ENCODE results near the gene ANKRD40. TPM values are rescaled to one million over a fixed set of nuclear protein-coding genes. Genes with fewer than 3 reads are reported as not detected.
A peak's percentile ranks its signal among the peaks of the same experiment; 100 is the strongest.

Gene ANKRD40
- total and polyA plus RNA-seq, 2 donors from 2014 or later = 15.8 to 37.6 TPM

GRCh38 chr17:50645748-50646682 is 61.7 kb downstream of the ANKRD40 start:
- Histone ChIP-seq H3K27ac (ENCODE audit: low read depth in 2 of 2, low read length in 2 of 2) (no peak overlapping the region), H3K4me1 (ENCODE audit: control insufficient read depth in 2 of 3, insufficient read depth in 2 of 3, low read depth in 1 of 3, low read length in 3 of 3) (peaks cover 0 to 8% (median 6%) of the 10 kb centered on the region in 3 donors), H3K4me3 (ENCODE audit: low read length in 3 of 3) (no peak overlapping the region), H3K9ac (ENCODE audit: low read length in 3 of 3) (no peak overlapping the region), H3K9me3 (ENCODE audit: control insufficient read depth in 2 of 3, insufficient read depth in 1 of 3, low read length in 3 of 3) (no peaks in the 10 kb centered on the region), H3K27me3 (ENCODE audit: control insufficient read depth, insufficient read depth, low read length) (no peaks in the 10 kb centered on the region), H3K36me3 (ENCODE audit: control insufficient read depth in 2 of 3, insufficient read depth in 3 of 3, low read length in 3 of 3) (no peaks in the 10 kb centered on the region)
- peak in 1 of 5 donors; percentile 19 for DNase-seq
- no peak for TF ChIP-seq CTCF (IDR thresholded peaks at IDR 0.05; ENCODE audit: borderline replicate concordance, extremely low read depth, insufficient read depth)
- FAIRE-seq = no peak
- intact Hi-C loops (cut with DNase I) = no loop called here

Other genes starting within 250 kb of the ANKRD40 start
- 0.22 TPM for gene CHAD, start 239.0 kb downstream of the ANKRD40 start, total RNA-seq
- 0.43 TPM for gene CHAD, start 239.0 kb downstream of the ANKRD40 start, polyA plus RNA-seq (ENCODE audit: insufficient read depth, low read depth, low replicate concordance)
- gene RSAD1, start 229.1 kb downstream of the ANKRD40 start, total RNA-seq = 38.9 TPM
- 39.9 TPM for gene RSAD1, start 229.1 kb downstream of the ANKRD40 start, polyA plus RNA-seq (ENCODE audit: insufficient read depth, low read depth, low replicate concordance)
- gene MYCBPAP, start 199.5 kb downstream of the ANKRD40 start, total RNA-seq = 0.72 TPM
- 2.9 TPM for gene MYCBPAP, start 199.5 kb downstream of the ANKRD40 start, polyA plus RNA-seq (ENCODE audit: insufficient read depth, low read depth, low replicate concordance)
- gene EPN3, start 175.2 kb downstream of the ANKRD40 start, total RNA-seq = 5.0 TPM
- 28.7 TPM for gene EPN3, start 175.2 kb downstream of the ANKRD40 start, polyA plus RNA-seq (ENCODE audit: insufficient read depth, low read depth, low replicate concordance)
- gene SPATA20, start 160.7 kb downstream of the ANKRD40 start, total RNA-seq = 60.4 TPM
- gene SPATA20, start 160.7 kb downstream of the ANKRD40 start, polyA plus RNA-seq (ENCODE audit: insufficient read depth, low read depth, low replicate concordance) = 52.7 TPM
- 0.06 TPM for gene CACNA1G, start 147.2 kb downstream of the ANKRD40 start, total RNA-seq
- not detected for gene CACNA1G, start 147.2 kb downstream of the ANKRD40 start, polyA plus RNA-seq (ENCODE audit: insufficient read depth, low read depth, low replicate concordance)
- gene ABCC3, start 73.0 kb downstream of the ANKRD40 start, total RNA-seq = 156 TPM
- 9.3 TPM for gene ABCC3, start 73.0 kb downstream of the ANKRD40 start, polyA plus RNA-seq (ENCODE audit: insufficient read depth, low read depth, low replicate concordance)
- 91.9 TPM for gene LUC7L3, start 11.7 kb upstream of the ANKRD40 start, total RNA-seq
- 74.3 TPM for gene LUC7L3, start 11.7 kb upstream of the ANKRD40 start, polyA plus RNA-seq (ENCODE audit: insufficient read depth, low read depth, low replicate concordance)
- not detected for gene ANKRD40CL, start 59.6 kb upstream of the ANKRD40 start, total RNA-seq
- gene ANKRD40CL, start 59.6 kb upstream of the ANKRD40 start, polyA plus RNA-seq (ENCODE audit: insufficient read depth, low read depth, low replicate concordance) = not detected
- gene WFIKKN2, start 127.7 kb upstream of the ANKRD40 start, total RNA-seq = 0.09 TPM
- gene WFIKKN2, start 127.7 kb upstream of the ANKRD40 start, polyA plus RNA-seq (ENCODE audit: insufficient read depth, low read depth, low replicate concordance) = not detected
- gene TOB1, start 158.4 kb upstream of the ANKRD40 start, total RNA-seq = 141 TPM
- gene TOB1, start 158.4 kb upstream of the ANKRD40 start, polyA plus RNA-seq (ENCODE audit: insufficient read depth, low read depth, low replicate concordance) = 52.5 TPM

Data from kidney (tissue), 14 donors.